Erythroblast (primary cell): Measurements from ENCODE around the gene PTGER2.

Source experiments
- GATA1 ChIP-seq: IDR thresholded peaks from 2 replicates; pipeline ENCODE4 v1.6.1; 2011; ENCODE audit warnings: low read depth, mild to moderate bottlenecking, control low read depth, low read length, moderate library complexity
- POLR2A ChIP-seq: IDR thresholded peaks from 2 replicates; pipeline ENCODE4 v1.6.1; 2011; ENCODE audit warnings: mild to moderate bottlenecking, low read length

DNA sequence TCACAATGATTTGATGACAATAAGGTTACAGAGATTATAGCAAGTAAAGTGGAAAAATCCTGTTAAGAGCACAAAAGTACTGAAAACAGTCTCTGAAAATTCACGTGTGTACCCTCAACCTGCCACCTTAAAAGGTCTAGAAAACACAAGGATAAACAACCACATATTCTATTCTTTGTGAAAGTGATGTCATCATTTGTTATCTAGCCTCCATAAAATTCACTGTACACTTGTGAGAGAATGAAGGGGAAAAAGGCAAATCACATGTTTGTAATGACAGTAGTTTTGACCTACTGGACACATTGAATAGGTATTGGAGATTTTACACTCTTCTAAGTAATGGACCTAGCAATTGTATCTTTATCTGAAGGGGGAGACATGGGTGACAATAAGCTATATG is 42.6 kb upstream of the PTGER2 start:
- TF ChIP-seq POLR2A (no peak), GATA1 (no peak)
